LNCaP clone FGC (cell line): ENCODE data around the gene TMEM138.

Experiments used
- DNase-seq: peaks from one replicate; pipeline ENCODE4 v3.0.0-alpha.2; 2011; ENCODE audit warnings: low read depth
- H3K4me3 ChIP-seq: 2 replicates; pipeline ENCODE4 v1.5.1; 2011; ENCODE audit warnings: mild to moderate bottlenecking, low read depth, low read length, control low read depth
- TF ChIP-seq, protein P1 (sequence below): IDR thresholded peaks from 2 replicates; pipeline ENCODE4 v1.5.1; 2012; ENCODE audit warnings: mild to moderate bottlenecking; ENCODE audit not compliant: control insufficient read depth, insufficient read depth; ENCODE audit errors: extremely low read depth

The TMEM138 gene

DNA sequence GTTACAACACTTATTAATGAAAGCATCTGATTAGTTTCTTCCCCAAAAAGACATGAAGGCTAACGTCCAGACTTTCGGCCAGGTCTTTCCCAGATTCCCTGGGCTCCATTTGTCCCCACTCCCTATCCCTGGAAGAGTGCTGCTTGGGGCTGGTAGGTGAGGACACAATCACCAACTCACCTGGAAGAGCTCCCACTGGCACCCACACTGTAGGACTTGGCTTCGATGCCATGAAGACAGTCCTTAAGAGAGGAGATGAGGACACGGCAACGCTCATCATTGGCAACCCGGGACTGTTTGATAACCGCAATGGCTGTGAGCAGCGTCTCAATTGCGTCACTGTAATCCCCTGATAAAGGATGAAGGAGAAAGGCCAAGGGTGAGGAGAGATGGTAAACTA lies 49.4 kb downstream of the TMEM138 start:
- H3K4me3 ChIP-seq = no peak overlapping the region
- DNase-seq = no peak
- TF ChIP-seq, protein P1, sequence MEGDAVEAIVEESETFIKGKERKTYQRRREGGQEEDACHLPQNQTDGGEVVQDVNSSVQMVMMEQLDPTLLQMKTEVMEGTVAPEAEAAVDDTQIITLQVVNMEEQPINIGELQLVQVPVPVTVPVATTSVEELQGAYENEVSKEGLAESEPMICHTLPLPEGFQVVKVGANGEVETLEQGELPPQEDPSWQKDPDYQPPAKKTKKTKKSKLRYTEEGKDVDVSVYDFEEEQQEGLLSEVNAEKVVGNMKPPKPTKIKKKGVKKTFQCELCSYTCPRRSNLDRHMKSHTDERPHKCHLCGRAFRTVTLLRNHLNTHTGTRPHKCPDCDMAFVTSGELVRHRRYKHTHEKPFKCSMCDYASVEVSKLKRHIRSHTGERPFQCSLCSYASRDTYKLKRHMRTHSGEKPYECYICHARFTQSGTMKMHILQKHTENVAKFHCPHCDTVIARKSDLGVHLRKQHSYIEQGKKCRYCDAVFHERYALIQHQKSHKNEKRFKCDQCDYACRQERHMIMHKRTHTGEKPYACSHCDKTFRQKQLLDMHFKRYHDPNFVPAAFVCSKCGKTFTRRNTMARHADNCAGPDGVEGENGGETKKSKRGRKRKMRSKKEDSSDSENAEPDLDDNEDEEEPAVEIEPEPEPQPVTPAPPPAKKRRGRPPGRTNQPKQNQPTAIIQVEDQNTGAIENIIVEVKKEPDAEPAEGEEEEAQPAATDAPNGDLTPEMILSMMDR = no peak

DNA sequence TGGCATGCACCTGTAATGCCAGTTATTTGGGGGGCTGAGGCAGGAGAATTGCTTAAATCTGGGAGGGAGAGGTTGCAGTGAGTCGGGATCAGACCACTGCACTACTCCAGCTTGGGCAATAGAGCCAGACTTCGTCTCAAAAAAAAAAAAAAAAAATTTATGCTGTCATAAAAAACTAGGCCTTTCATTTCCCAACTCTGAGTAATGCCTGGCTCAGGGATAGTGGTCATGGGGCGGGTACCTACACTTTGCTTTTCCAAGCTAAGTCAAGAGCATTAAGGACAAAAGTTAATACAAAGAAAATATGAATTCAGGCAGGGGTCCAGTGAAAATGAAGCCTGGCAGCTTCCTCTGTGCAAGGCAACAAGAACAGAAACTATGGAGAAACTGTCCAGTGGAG lies 51.3 kb downstream of the TMEM138 start:
- TF ChIP-seq, protein P1 = no peak
- H3K4me3 ChIP-seq = no peak overlapping the region
- DNase-seq = no peak

DNA sequence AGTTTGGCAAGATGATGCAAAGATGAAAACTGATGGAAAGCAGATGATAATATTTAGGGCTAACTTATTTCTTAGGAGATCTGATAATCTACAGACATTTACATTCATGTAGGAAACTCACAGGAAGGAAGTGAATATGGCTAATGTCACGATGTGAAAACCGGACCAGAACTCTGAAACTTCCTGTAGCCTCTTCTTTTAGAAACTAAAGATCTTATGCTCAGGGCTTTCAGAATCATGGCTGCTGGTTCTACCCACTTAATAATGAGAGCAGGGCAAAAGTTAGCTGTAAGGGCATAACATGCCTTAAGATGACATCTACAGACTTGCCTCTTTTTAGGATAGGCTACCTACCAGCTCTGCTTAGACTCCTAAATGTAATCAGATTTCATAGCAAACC lies 52.4 kb downstream of the TMEM138 start:
- TF ChIP-seq, protein P1 = no peak
- H3K4me3 ChIP-seq = no peak overlapping the region
- DNase-seq = no peak

DNA sequence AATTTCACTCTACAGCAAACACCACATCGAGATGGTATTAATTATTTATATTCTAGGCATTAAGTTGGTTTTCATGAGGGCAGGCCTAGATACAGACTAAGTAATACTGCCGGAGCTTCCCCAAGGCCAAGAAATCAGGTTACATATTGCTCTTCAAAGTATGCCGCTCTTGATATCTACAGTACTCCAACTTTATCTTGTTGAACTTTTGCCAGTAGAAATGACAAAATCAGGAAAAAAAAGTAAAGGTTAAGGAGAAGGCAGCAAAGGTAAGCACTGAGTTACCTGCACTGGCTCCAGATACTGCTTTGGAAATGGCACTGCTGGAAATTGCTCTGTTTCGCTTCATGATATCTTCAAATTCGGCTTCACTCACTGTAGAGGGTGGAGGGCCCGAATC lies 53.2 kb downstream of the TMEM138 start:
- DNase-seq = no peak
- TF ChIP-seq, protein P1 = no peak
- H3K4me3 ChIP-seq = no peak overlapping the region

DNA sequence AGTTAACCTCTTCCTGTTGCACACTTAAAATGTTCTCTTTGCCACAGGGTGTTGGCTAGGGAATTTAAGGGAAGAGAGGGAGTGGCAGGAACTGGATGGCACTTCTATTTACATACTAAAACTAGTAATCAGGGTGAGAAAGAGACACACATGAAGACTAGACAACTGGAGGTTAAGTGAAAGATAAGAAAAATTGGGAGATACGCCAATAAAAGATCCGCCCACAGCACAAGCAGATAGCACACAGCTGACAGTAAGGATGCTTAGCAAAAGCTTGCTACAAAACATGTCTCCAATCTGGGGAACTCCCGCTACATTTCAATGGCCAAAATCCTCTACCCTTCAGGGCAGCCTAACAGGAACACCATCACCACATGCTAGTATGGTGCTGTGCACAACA lies 54.8 kb downstream of the TMEM138 start:
- TF ChIP-seq, protein P1 = no peak
- no peak for DNase-seq
- H3K4me3 ChIP-seq = no peak overlapping the region

DNA sequence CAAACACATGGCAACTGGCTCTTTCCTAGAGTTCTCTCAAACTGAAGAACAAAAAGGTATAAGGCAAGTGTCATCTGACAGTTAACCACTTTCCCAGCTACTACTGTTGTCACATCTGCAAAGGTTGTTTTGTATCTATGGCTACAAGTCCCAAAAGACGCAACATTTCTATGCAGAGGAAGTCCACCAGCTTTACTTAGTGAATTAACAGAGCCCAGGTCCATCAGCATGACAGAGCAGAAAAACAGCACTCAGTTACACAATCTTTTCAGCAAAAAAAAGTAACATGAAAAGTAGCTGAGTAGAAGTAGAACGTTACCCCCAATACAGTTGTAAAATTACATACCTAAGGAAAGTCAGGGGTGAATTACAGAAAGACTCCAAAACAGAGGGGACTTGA lies 55.5 kb downstream of the TMEM138 start:
- no peak overlapping the region for H3K4me3 ChIP-seq
- TF ChIP-seq, protein P1 = no peak
- DNase-seq = no peak

DNA sequence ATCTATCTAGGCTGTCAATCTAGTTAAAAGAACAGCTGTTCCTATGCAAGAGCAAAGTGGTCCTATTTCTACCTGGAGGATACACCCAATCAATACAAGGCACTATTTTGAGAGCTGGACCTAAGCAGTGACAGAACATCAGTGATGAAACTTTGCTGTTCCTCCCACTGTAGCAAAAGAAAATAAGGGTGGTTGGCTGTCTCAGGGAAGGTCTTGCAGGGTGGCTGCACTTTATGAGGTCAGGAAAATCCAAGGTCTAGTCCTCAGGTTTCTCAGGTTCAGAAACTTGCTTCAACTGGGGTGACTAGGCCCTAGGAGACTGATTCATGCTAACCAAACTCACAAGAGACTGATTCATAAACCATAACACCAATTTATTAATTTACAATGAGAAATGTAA lies 56.0 kb downstream of the TMEM138 start:
- TF ChIP-seq, protein P1 = no peak
- no peak overlapping the region for H3K4me3 ChIP-seq
- DNase-seq = no peak
